ENCODE data around the gene NBPF12. TPM values are rescaled to one million over a fixed set of nuclear protein-coding genes. Genes with fewer than 3 reads are reported as not detected.
"Not testable (repeated sequence)": the region's sequence is repeated elsewhere in the genome, so short reads cannot be mapped to it uniquely, and the experiment has no call there.

Gene NBPF12
- polyA plus RNA-seq, 10 donors, result 6.1 to 20.3 (median 12.1) TPM

DNA sequence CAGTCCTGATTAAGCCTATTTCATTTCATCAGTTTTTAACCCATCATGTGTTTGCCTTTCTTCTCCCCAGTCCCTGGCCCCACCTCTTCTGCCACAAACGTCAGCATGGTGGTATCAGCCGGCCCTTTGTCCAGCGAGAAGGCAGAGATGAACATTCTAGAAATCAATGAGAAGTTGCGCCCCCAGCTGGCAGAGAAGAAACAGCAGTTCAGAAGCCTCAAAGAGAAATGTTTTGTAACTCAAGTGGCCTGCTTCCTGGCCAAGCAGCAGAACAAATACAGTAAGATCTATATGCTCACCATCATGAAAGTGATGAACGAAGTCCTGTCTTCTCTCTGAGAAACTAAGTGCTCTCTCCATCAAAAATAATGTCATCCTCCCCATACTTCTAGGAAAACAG is 34.6 kb downstream of the NBPF12 start:
- not testable (repeated sequence) for DNase-seq

DNA sequence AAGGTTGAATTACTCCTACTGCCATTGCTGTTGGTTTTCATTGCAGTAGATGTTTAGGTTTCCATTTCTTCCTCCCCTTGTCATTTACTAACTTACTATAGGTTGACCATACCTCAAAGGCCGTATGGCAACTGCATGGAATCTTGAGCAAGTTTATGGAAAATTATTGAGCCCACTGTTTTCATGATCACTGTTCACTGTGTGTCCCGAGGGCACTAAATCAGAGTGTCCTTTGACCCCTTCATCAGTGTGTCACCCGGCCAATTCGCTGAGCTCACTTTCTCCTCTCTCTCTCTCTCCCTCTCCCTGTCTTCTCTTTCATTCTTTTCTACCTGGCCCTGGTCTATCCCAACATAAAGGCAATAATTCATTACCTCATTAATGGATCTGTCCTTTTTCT is 47.7 kb downstream of the NBPF12 start:
- not testable (repeated sequence) for DNase-seq

- not testable (repeated sequence) for DNase-seq
Measured at GRCh38 chr1:146986450-146986849, 48.3 kb downstream of the NBPF12 start.

- not testable (repeated sequence) for DNase-seq
Measured at GRCh38 chr1:146987502-146987901, 49.4 kb downstream of the NBPF12 start.

GRCh38 chr1:146989455-146989854 is 51.3 kb downstream of the NBPF12 start:
- DNase-seq, result peak in 1 of 3 donors; percentile 2

DNA sequence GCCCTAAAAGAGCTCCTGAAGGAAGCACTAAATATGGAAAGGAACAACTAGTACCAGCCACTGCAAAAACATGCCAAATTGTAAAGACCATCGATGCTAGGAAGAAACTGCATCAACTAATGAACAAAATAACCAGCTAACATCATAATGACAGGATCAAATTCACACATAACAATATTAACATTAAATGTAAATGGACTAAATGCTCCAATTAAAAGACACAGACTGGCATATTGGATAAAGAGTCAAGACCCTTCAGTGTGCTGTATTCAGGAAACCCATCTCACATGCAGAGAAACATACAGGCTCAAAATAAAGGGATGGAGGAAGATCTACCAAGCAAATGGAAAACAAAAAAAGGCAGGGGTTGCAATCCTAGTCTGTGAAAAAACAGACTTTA is 70.4 kb downstream of the NBPF12 start:
- DNase-seq, result not testable (repeated sequence)

DNA sequence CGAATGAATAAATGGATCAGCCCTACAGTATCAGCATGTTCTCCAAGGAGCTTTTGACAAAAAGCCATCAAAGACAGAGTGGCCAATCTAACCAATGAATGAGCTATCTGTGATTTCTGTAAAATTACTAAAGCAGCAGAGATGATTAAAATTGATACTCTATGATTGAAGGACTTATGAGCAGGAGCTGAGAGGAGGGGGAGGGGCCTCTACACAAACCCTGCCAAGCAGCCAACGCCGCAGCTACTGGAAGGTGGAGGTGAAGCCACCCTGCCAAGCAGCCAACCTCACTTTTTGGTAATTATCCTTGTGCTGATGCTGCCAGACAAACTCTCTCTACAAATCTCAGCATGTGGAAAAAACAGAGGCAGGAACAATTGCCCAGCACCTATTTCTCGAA is 88.9 kb downstream of the NBPF12 start:
- not testable (repeated sequence) for DNase-seq

DNA sequence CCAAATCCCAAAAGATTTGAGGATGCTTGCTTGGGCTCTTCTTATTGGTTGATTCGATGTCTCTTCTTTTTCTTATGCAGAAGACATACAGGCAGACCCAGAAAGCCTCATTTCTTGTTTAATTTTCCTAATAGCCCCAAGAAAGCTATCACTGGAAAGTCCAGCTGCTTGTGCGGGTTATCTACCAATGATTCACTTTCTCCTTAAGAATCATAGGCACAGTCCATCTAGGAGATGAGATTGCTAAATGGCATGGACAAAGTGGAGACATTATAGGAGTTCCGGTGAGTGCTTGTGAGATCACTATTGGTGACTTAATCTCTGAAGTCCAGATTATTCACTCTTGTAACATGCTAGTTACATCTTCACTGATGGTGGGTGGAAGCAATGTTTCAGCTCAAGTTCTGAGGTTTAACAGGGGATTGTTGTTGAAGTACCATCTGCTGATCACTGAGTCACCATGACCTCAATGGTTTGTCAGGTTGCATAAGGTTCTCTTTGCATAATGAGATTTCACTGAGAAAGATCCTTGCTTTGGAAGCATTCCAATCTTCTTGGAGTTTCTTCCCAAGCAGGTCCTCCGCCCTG is 92.0 kb downstream of the NBPF12 start:
- DNase-seq, result not testable (repeated sequence)

GRCh38 chr1:147039916-147040315 is 101.8 kb downstream of the NBPF12 start:
- no peak for DNase-seq

DNA sequence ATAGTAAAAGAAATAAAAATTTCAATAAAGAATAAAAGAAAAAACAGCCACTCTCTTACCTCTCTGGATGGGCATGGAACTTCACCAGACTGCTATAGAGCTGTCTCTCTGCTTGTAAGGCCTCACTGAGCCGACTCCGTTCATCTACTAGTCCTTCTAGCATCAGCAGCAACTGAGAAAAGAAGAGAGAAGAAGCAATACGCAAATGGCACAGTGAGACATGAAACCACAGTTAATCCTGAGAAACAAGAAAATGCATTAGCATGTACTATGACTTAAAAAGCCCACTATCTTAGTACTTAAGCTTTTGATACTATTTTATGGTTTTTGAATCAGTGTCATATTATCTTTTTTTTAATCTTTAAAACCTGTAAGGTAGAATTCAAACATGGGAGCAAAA is 104.8 kb downstream of the NBPF12 start:
- DNase-seq, result not testable (repeated sequence)

DNA sequence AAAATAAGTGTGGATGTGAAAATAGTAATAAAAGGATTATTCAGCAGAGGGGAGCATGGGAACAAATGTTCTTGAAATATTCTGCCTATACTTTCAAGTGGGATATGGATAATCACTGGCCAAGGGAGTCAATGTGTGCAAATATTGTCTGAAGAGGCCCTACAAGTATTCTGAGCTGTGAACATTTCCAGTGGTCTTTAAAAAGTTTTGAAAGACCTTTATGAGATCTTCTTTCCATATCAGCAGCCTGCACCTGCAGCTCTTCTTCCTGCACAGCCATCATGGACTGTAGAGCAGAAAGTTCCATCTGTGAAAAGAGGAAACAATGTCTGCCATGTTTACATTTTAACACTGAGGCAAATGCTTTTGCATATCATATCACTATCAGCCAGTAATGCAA is 106.4 kb downstream of the NBPF12 start:
- not testable (repeated sequence) for DNase-seq

Other genes starting within 250 kb of the NBPF12 start
- 10 to 100 TPM; 24.9 to 54.0 (median 37.2) TPM for gene PRKAB2, start 234.1 kb downstream of the NBPF12 start, polyA plus RNA-seq (ENCODE audit: insufficient read length in 10 of 10)

Measured in muscle of back (tissue), 11 donors.